Measurements from ENCODE around the gene OR10H1. TPM values are rescaled to one million over a fixed set of nuclear protein-coding genes. Genes with fewer than 3 reads are reported as not detected.
"Not testable (repeated sequence)": the region's sequence is repeated elsewhere in the genome, so short reads cannot be mapped to it uniquely, and the experiment has no call there.

The OR10H1 gene
- total RNA-seq, 1 donor from 2014 or later = 0.04 TPM

- H3K36me3 Mint-ChIP-seq = peaks cover 4% of the 10 kb centered on the region
- TF ChIP-seq CTCF (IDR thresholded peaks at IDR 0.05; ENCODE audit: unreplicated experiment) = no peak
- no peak overlapping the region for H3K4me3 Mint-ChIP-seq
- no peak overlapping the region for H3K27ac Mint-ChIP-seq
- H3K4me1 Mint-ChIP-seq = no peaks in the 10 kb centered on the region
- H3K9me3 Mint-ChIP-seq = peaks cover 57% of the 10 kb centered on the region
- no peaks in the 10 kb centered on the region for H3K27me3 Mint-ChIP-seq (ENCODE audit: low read depth)
- no peak for DNase-seq (ENCODE audit: low spot score in 2 of 2, unreplicated experiment in 2 of 2)
Measured at GRCh38 chr19:15820646-15821045, 5.2 kb upstream of the OR10H1 start.

GRCh38 chr19:15813916-15814315, 1.5 kb downstream of the OR10H1 start:
- Mint-ChIP-seq H3K27me3 (ENCODE audit: low read depth) (no peaks in the 10 kb centered on the region), H3K4me3 (no peak overlapping the region), H3K4me1 (no peaks in the 10 kb centered on the region), H3K27ac (no peak overlapping the region), H3K36me3 (no peaks in the 10 kb centered on the region), H3K9me3 (peaks cover 66% of the 10 kb centered on the region)
- no peak for DNase-seq (ENCODE audit: low spot score in 2 of 2, unreplicated experiment in 2 of 2)
- no peak for TF ChIP-seq CTCF (IDR thresholded peaks at IDR 0.05; ENCODE audit: unreplicated experiment)

GRCh38 chr19:15812060-15812722, 3.3 kb downstream of the OR10H1 start:
- TF ChIP-seq CTCF (IDR thresholded peaks at IDR 0.05; ENCODE audit: unreplicated experiment) = no peak
- Mint-ChIP-seq H3K27me3 (ENCODE audit: low read depth) (no peaks in the 10 kb centered on the region), H3K36me3 (no peaks in the 10 kb centered on the region), H3K27ac (no peak overlapping the region), H3K4me3 (no peak overlapping the region), H3K4me1 (no peaks in the 10 kb centered on the region), H3K9me3 (peaks cover 61% of the 10 kb centered on the region)
- no peak for DNase-seq (ENCODE audit: low spot score in 2 of 2, unreplicated experiment in 2 of 2)

GRCh38 chr19:15811476-15811875, 4.0 kb downstream of the OR10H1 start:
- no peak for TF ChIP-seq CTCF (IDR thresholded peaks at IDR 0.05; ENCODE audit: unreplicated experiment)
- H3K27me3 Mint-ChIP-seq (ENCODE audit: low read depth) = no peaks in the 10 kb centered on the region
- DNase-seq (ENCODE audit: low spot score in 2 of 2, unreplicated experiment in 2 of 2) = no peak
- H3K4me1 Mint-ChIP-seq = no peaks in the 10 kb centered on the region
- H3K27ac Mint-ChIP-seq = no peak overlapping the region
- no peak overlapping the region for H3K4me3 Mint-ChIP-seq
- H3K36me3 Mint-ChIP-seq = no peaks in the 10 kb centered on the region
- peaks cover 59% of the 10 kb centered on the region for H3K9me3 Mint-ChIP-seq

- peaks cover 64% of the 10 kb centered on the region for H3K9me3 Mint-ChIP-seq
- H3K36me3 Mint-ChIP-seq = no peaks in the 10 kb centered on the region
- no peak overlapping the region for H3K27ac Mint-ChIP-seq
- no peaks in the 10 kb centered on the region for H3K27me3 Mint-ChIP-seq (ENCODE audit: low read depth)
- H3K4me1 Mint-ChIP-seq = no peaks in the 10 kb centered on the region
- no peak for DNase-seq (ENCODE audit: low spot score in 2 of 2, unreplicated experiment in 2 of 2)
- TF ChIP-seq CTCF (IDR thresholded peaks at IDR 0.05; ENCODE audit: unreplicated experiment) = no peak
- no peak overlapping the region for H3K4me3 Mint-ChIP-seq
Measured at GRCh38 chr19:15810335-15810734, 5.1 kb downstream of the OR10H1 start.

- not testable (repeated sequence) for H3K4me3 Mint-ChIP-seq; H3K4me1 Mint-ChIP-seq; H3K27ac Mint-ChIP-seq; H3K27me3 Mint-ChIP-seq (ENCODE audit: low read depth); DNase-seq (ENCODE audit: low spot score in 2 of 2, unreplicated experiment in 2 of 2); H3K36me3 Mint-ChIP-seq
- H3K9me3 Mint-ChIP-seq = peaks cover 48% of the 10 kb centered on the region
Measured at GRCh38 chr19:15794279-15794678, 21.2 kb downstream of the OR10H1 start.
